Measurements from ENCODE around the gene ZNF70.

Gene ZNF70

GRCh38 chr22:23720855-23721254 lies 30.1 kb downstream of the ZNF70 start:
- Histone ChIP-seq H3K9me3 (replicated peaks; ENCODE audit: insufficient read depth, low read length) (no peaks in the 10 kb centered on the region), H2AFZ (ENCODE audit: low read length) (no peak overlapping the region), H3K79me2 (ENCODE audit: low read length) (peaks cover 13% of the 10 kb centered on the region), H3K9ac (ENCODE audit: low read length) (no peak overlapping the region), H3K27ac (ENCODE audit: low read length) (no peak overlapping the region), H3K4me3 (ENCODE audit: low read length) (no peak overlapping the region), H3K9me2 (replicated peaks; ENCODE audit: insufficient read depth, low read length) (no peaks in the 10 kb centered on the region), H3K27me3 (replicated peaks; ENCODE audit: insufficient read depth, low read length) (no peaks in the 10 kb centered on the region), H3K36me3 (replicated peaks; ENCODE audit: insufficient read depth, low read length) (no peaks in the 10 kb centered on the region), H3K4me2 (ENCODE audit: low read depth, low read length) (no peak overlapping the region), H3K4me1 (ENCODE audit: low read length) (peaks cover 7% of the 10 kb centered on the region), H4K20me1 (ENCODE audit: insufficient read depth, low read length) (no peaks in the 10 kb centered on the region), H3F3A (ENCODE audit: insufficient read depth, low read length) (no peaks in the 10 kb centered on the region)
- no peak for DNase-seq
- TF ChIP-seq EZH2phosphoT487 (IDR thresholded peaks at IDR 0.05; ENCODE audit: low read length) (no peak), CTCF (IDR thresholded peaks at IDR 0.05; ENCODE audit: low read length) (no peak), EZH2 (optimal IDR thresholded peaks at IDR 0.05; ENCODE audit: low read depth, low read length) (no peak)

GRCh38 chr22:23718371-23719165 lies 32.3 kb downstream of the ZNF70 start:
- no peak overlapping the region for H3K9ac ChIP-seq (ENCODE audit: low read length)
- no peak overlapping the region for H2AFZ ChIP-seq (ENCODE audit: low read length)
- no peaks in the 10 kb centered on the region for H3K9me3 ChIP-seq (replicated peaks; ENCODE audit: insufficient read depth, low read length)
- H3K4me1 ChIP-seq (ENCODE audit: low read length) = peaks cover 7% of the 10 kb centered on the region
- peaks cover 21% of the 10 kb centered on the region for H3K79me2 ChIP-seq (ENCODE audit: low read length)
- no peak for TF ChIP-seq EZH2phosphoT487 (IDR thresholded peaks at IDR 0.05; ENCODE audit: low read length)
- no peaks in the 10 kb centered on the region for H3F3A ChIP-seq (ENCODE audit: insufficient read depth, low read length)
- DNase-seq = no peak
- H3K9me2 ChIP-seq (replicated peaks; ENCODE audit: insufficient read depth, low read length) = no peaks in the 10 kb centered on the region
- H3K27ac ChIP-seq (ENCODE audit: low read length) = no peak overlapping the region
- H3K4me2 ChIP-seq (ENCODE audit: low read depth, low read length) = no peak overlapping the region
- H3K36me3 ChIP-seq (replicated peaks; ENCODE audit: insufficient read depth, low read length) = no peaks in the 10 kb centered on the region
- no peaks in the 10 kb centered on the region for H4K20me1 ChIP-seq (ENCODE audit: insufficient read depth, low read length)
- H3K4me3 ChIP-seq (ENCODE audit: low read length) = no peak overlapping the region
- no peaks in the 10 kb centered on the region for H3K27me3 ChIP-seq (replicated peaks; ENCODE audit: insufficient read depth, low read length)

GRCh38 chr22:23716811-23717801 lies 33.8 kb downstream of the ZNF70 start:
- Histone ChIP-seq H3K27ac (ENCODE audit: low read length) (peak overlapping the region; percentile 37; the same call in 1 of the 2 replicates), H3K4me1 (ENCODE audit: low read length) (peaks cover 7% of the 10 kb centered on the region), H3K36me3 (replicated peaks; ENCODE audit: insufficient read depth, low read length) (no peaks in the 10 kb centered on the region), H3K9me3 (replicated peaks; ENCODE audit: insufficient read depth, low read length) (no peaks in the 10 kb centered on the region), H2AFZ (ENCODE audit: low read length) (peak overlapping the region; percentile 98), H3K9me2 (replicated peaks; ENCODE audit: insufficient read depth, low read length) (no peaks in the 10 kb centered on the region), H3K4me3 (ENCODE audit: low read length) (peak overlapping the region; percentile 82), H3F3A (ENCODE audit: insufficient read depth, low read length) (no peaks in the 10 kb centered on the region), H3K4me2 (ENCODE audit: low read depth, low read length) (peak overlapping the region; percentile 93; the same call in 1 of the 2 replicates), H3K9ac (ENCODE audit: low read length) (peak overlapping the region; percentile 84), H3K79me2 (ENCODE audit: low read length) (peaks cover 21% of the 10 kb centered on the region), H4K20me1 (ENCODE audit: insufficient read depth, low read length) (no peaks in the 10 kb centered on the region), H3K27me3 (replicated peaks; ENCODE audit: insufficient read depth, low read length) (no peaks in the 10 kb centered on the region)
- DNase-seq = peak; percentile 87
- TF ChIP-seq CTCF (IDR thresholded peaks at IDR 0.05; ENCODE audit: low read length) = no peak
